WI38 (cell line): ENCODE measurements around the gene KDM5C.

Experiments used
- H3K4me3 ChIP-seq: 2 replicates; pipeline ENCODE4 v1.5.1; 2011; ENCODE audit warnings: low read depth, mild to moderate bottlenecking, control low read depth, low read length
- TF ChIP-seq, protein P1 (sequence below): IDR thresholded peaks from 2 replicates; pipeline ENCODE4 v1.5.1; 2012; ENCODE audit warnings: low read depth, mild to moderate bottlenecking, control low read depth, low read length

KDM5C gene

DNA sequence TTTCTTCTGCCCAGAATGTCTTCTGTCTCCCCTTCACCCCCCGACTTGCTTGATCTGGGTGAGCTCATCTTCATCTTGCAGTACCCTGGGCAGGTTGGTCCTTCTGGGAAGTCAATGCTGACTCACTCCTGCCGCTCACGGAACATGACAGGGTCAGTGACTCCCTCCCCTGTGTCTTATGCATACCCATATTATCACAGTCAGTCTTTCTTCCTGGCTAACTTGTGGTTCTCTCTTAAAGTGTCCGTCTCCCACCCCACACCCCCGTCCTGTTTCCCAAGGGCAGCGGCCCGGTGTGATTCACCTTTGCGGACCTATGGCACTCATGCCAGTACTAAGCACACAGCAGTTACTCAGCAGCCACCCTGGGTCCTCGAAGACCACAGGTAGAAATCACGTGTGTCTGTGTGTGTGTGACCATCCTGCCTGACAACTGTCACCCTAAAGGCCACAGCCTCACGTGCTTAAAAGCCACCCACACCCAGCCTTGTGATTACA lies 38.6 kb upstream of the KDM5C start:
- TF ChIP-seq, protein P1, sequence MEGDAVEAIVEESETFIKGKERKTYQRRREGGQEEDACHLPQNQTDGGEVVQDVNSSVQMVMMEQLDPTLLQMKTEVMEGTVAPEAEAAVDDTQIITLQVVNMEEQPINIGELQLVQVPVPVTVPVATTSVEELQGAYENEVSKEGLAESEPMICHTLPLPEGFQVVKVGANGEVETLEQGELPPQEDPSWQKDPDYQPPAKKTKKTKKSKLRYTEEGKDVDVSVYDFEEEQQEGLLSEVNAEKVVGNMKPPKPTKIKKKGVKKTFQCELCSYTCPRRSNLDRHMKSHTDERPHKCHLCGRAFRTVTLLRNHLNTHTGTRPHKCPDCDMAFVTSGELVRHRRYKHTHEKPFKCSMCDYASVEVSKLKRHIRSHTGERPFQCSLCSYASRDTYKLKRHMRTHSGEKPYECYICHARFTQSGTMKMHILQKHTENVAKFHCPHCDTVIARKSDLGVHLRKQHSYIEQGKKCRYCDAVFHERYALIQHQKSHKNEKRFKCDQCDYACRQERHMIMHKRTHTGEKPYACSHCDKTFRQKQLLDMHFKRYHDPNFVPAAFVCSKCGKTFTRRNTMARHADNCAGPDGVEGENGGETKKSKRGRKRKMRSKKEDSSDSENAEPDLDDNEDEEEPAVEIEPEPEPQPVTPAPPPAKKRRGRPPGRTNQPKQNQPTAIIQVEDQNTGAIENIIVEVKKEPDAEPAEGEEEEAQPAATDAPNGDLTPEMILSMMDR, result no peak
- H3K4me3 ChIP-seq, result no peak overlapping the region

DNA sequence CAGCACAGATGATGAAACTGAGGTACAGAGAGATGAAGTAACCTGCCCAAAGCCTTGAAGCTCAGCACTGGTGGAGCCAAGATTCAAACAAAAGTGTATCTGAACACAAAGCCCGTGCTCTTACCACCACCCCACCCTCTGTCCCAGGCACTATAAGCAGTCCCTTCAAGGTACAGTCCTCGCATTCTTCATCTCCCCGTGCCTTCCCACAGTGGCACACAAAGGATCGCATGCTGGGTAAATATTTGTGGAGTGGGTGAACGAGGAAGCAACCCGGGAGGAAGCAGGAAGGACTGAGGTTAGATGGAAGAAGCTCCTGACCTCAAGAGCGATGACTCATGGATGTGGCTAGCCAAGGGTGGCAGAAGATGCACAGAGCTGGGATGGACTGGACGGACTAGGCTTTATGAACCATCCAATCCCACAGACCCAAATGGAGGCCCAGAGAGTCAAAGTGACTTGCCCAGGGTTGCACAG lies 37.9 kb upstream of the KDM5C start:
- TF ChIP-seq, protein P1, result no peak
- no peak overlapping the region for H3K4me3 ChIP-seq

DNA sequence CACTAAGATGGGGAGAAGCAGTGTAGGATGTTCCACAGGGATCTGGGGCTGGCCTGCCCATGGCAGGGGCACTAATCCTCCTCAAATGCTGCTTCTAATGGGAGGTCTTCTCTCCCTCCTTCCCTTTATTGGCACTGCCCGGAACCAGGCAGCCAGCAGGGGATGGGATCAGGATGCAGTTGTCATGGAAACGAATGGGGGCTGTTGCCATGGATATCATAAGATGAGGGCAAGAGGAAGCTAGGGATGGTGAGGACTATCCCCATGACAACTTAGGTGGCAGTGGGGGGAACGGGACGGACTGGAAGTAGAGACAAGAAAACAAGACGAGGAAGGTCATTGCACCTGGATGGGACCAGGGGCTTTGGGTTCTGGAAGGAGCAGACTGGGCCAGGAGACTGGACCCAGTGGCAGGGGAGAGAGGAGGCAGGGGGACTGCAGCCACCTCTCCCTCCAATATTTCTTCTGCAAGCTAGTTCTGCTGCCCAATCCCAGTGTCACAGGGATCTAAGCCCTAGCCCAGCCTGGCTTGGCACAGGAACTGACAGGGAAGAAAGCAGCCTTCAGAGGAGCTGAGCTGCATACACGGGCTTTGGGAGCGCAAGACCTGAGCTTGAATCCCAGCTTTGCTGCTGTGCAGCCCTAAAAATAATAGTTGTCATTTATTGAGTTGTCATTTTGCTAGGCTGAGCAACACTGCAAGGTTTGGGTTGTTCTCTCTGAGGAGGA lies 37.3 kb upstream of the KDM5C start:
- no peak overlapping the region for H3K4me3 ChIP-seq
- TF ChIP-seq, protein P1, result no peak

DNA sequence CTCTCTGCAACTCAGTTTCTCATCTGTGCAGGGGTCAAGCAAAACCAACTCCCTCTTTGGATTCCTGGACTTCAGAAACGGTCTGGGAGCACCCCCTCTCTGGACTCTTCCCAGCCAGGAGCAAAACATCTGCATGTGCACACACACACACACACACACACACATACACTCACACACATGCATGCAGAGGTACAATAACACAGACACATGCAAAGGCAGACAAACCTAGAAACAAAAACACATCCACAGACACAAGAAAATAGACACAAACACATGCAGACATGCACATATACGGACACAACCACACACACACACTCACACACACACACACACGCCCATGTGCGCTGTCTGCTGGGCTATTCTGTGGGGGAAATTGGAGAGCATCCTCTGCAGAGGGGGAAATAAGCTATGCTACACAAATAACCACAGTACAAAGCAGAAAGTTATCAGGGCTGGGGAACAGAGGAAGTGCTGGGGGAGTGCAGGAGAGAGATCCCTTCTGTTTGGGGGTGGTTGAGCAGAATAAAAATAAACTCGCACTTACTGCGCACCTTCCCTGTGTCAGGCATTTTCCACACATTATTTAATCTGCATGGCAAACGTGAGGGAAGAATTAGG lies 36.5 kb upstream of the KDM5C start:
- TF ChIP-seq, protein P1, result no peak
- no peak overlapping the region for H3K4me3 ChIP-seq

DNA sequence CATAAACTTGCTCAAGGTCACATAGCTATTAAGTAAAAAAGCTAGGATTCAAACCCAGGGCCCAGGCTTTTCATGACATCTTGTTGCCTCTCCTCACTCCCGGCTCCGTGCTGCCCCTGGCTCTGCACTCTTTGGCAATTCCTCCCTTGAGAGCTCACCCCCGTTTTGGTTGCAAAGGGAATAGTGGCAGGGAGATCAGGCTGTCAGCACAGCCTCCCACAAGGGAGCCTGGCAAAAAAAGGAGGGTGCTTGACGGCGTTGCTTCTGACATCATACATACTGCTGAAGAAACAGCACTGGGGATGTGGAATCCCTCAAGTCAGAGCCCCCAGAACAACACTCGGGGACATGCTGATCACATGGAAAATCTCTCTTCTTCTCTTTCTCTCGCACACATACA lies 35.8 kb upstream of the KDM5C start:
- TF ChIP-seq, protein P1, result no peak
- no peak overlapping the region for H3K4me3 ChIP-seq

DNA sequence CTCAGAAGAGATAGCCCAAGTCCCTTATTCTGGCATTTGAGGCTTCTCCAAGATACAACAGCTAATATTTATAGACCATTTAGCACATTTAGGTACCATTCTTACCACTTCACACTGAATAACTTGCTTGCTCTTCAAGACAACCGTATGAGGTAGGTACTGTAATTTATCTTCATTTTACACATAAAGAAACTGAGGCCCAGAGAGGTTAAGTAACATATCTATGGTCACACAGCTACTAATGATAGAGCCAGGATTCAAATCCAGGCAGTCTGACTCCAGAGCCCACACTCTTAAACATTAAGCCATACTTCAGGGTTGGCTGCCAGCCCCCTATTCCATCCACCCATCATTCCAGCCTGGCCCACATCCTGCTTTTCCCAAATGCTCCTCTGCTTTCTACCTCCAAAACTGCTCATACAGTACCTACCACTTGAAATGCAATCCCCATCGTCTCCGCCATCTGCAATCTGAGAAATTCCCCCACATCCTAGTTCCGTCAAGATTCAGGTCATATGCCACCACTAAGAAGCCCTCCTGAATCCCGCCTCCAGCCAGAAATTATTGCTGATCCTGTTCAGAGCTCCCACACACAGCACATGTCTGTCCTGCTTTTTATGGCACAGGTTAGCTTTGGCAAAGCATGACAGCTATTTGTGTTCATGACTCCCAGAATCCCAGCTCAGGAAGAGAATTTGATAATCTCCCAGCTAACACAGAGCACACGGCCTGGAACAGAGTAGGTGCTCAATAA lies 32.8 kb upstream of the KDM5C start:
- no peak overlapping the region for H3K4me3 ChIP-seq
- TF ChIP-seq, protein P1, result no peak
